ENCODE data around the gene SNRPB. TPM values are rescaled to one million over a fixed set of nuclear protein-coding genes. Genes with fewer than 3 reads are reported as not detected.

Gene SNRPB
- total RNA-seq, 1 donor from 2014 or later = 215 TPM

DNA sequence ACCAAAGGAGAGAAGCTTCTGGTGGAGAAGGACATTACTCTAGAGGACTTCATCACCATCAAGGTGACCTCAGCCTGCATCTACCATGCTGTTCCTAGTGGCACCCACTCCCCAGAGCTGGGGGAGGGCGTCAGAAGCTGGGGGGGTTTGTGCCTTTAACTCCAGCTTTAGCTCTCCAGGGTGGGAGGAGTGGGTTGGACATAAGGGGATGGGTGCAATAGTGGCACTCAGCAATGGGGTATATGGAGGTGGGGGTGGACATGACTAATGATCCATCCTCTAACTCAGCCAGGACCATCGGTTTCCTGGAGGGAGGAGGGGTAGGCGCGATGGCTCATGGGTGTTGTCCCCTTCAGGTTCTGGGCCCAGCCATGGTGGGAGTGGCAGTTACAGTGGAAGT is 40.1 kb downstream of the SNRPB start:
- TF ChIP-seq, protein P1, sequence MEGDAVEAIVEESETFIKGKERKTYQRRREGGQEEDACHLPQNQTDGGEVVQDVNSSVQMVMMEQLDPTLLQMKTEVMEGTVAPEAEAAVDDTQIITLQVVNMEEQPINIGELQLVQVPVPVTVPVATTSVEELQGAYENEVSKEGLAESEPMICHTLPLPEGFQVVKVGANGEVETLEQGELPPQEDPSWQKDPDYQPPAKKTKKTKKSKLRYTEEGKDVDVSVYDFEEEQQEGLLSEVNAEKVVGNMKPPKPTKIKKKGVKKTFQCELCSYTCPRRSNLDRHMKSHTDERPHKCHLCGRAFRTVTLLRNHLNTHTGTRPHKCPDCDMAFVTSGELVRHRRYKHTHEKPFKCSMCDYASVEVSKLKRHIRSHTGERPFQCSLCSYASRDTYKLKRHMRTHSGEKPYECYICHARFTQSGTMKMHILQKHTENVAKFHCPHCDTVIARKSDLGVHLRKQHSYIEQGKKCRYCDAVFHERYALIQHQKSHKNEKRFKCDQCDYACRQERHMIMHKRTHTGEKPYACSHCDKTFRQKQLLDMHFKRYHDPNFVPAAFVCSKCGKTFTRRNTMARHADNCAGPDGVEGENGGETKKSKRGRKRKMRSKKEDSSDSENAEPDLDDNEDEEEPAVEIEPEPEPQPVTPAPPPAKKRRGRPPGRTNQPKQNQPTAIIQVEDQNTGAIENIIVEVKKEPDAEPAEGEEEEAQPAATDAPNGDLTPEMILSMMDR (IDR thresholded peaks at IDR 0.05) = no peak
- ChIA-PET POLR2A (no interaction called here), CTCF (no interaction called here)
- Mint-ChIP-seq H3K4me3 (no peak overlapping the region), H3K36me3 (ENCODE audit: low read depth) (no peaks in the 10 kb centered on the region), H3K27ac (no peak overlapping the region), H3K9me3 (no peaks in the 10 kb centered on the region), H3K4me1 (no peaks in the 10 kb centered on the region), H3K27me3 (peaks cover 37% of the 10 kb centered on the region)
- intact Hi-C loops (cut with micrococcal nuclease) = no loop called here
- ATAC-seq (ENCODE audit: low read depth) (no peak), DNase-seq (no peak)

GRCh38 chr20:2429051-2429450 is 41.5 kb downstream of the SNRPB start:
- Mint-ChIP-seq H3K4me3 (no peak overlapping the region), H3K4me1 (no peaks in the 10 kb centered on the region), H3K36me3 (ENCODE audit: low read depth) (no peaks in the 10 kb centered on the region), H3K9me3 (no peaks in the 10 kb centered on the region), H3K27me3 (peaks cover 37% of the 10 kb centered on the region), H3K27ac (no peak overlapping the region)
- TF ChIP-seq, protein P1 (IDR thresholded peaks at IDR 0.05) = no peak
- POLR2A ChIA-PET = no interaction called here
- intact Hi-C loops (cut with micrococcal nuclease) = no loop called here
- CTCF ChIA-PET = no interaction called here
- DNase-seq = no peak
- no peak for ATAC-seq (ENCODE audit: low read depth)

- ChIA-PET POLR2A (no interaction called here), CTCF (no interaction called here)
- Mint-ChIP-seq H3K27ac (no peak overlapping the region), H3K9me3 (no peaks in the 10 kb centered on the region), H3K4me1 (no peaks in the 10 kb centered on the region), H3K27me3 (peaks cover 19% of the 10 kb centered on the region), H3K36me3 (ENCODE audit: low read depth) (no peaks in the 10 kb centered on the region), H3K4me3 (no peak overlapping the region)
- ATAC-seq (ENCODE audit: low read depth) (no peak), DNase-seq (no peak)
- TF ChIP-seq, protein P1 (IDR thresholded peaks at IDR 0.05) = no peak
- intact Hi-C loops (cut with micrococcal nuclease) = no loop called here
Observed at GRCh38 chr20:2421247-2421646, 49.3 kb downstream of the SNRPB start.

DNA sequence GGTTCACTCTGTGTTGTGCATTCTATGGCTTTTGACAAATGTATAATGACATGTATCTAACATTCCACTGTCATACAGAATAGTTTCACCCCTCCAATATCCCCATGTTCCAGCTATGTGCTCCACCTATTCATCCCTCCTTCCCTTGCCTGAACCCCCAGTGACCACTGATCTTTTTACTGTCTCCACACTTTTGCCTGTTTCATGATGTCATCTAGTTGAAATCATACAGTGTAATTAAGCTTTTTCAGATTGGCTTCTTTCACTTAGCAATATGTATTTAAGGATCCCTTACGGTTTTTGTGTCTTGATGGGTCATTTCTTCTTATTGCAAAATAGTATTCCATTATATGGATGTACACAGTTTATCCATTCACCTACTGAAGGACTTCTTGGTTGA is 50.1 kb downstream of the SNRPB start:
- Mint-ChIP-seq H3K36me3 (ENCODE audit: low read depth) (no peaks in the 10 kb centered on the region), H3K9me3 (no peaks in the 10 kb centered on the region), H3K27ac (no peak overlapping the region), H3K4me1 (no peaks in the 10 kb centered on the region), H3K4me3 (no peak overlapping the region), H3K27me3 (peaks cover 17% of the 10 kb centered on the region)
- intact Hi-C loops (cut with micrococcal nuclease) = no loop called here
- TF ChIP-seq, protein P1 (IDR thresholded peaks at IDR 0.05) = no peak
- no peak for ATAC-seq (ENCODE audit: low read depth)
- ChIA-PET CTCF (no interaction called here), POLR2A (no interaction called here)
- no peak for DNase-seq

- no peak overlapping the region for H3K4me3 Mint-ChIP-seq
- CTCF ChIA-PET = interaction anchor here (1.6 kb wide), 1 partner anchor 13 kb away, joined by 3 read pairs; no protein-coding TSS in a partner anchor
- intact Hi-C loops (cut with micrococcal nuclease) = no loop called here
- H3K9me3 Mint-ChIP-seq = no peaks in the 10 kb centered on the region
- H3K36me3 Mint-ChIP-seq (ENCODE audit: low read depth) = no peaks in the 10 kb centered on the region
- no peaks in the 10 kb centered on the region for H3K4me1 Mint-ChIP-seq
- H3K27me3 Mint-ChIP-seq = peaks cover 17% of the 10 kb centered on the region
- DNase-seq (no peak), ATAC-seq (ENCODE audit: low read depth) (no peak)
- no peak overlapping the region for H3K27ac Mint-ChIP-seq
- TF ChIP-seq, protein P1 (IDR thresholded peaks at IDR 0.05) = no peak
- POLR2A ChIA-PET = no interaction called here
Observed at GRCh38 chr20:2418388-2418787, 52.2 kb downstream of the SNRPB start.
